HG02840 (cell line): Measurements from ENCODE around the gene CYP24A1.
"Not testable (repeated sequence)": the region's sequence is repeated elsewhere in the genome, so short reads cannot be mapped to it uniquely, and the experiment has no call there.

Experiments
- ATAC-seq: cut with Tn5 transposase; IDR thresholded peaks from one replicate; pipeline ENCODE4 v1.9.1; 2021; ENCODE audit warnings: mild to moderate bottlenecking, moderate library complexity, moderate number of reproducible peaks; ENCODE audit not compliant: unreplicated experiment, low FRiP score

CYP24A1 gene

DNA sequence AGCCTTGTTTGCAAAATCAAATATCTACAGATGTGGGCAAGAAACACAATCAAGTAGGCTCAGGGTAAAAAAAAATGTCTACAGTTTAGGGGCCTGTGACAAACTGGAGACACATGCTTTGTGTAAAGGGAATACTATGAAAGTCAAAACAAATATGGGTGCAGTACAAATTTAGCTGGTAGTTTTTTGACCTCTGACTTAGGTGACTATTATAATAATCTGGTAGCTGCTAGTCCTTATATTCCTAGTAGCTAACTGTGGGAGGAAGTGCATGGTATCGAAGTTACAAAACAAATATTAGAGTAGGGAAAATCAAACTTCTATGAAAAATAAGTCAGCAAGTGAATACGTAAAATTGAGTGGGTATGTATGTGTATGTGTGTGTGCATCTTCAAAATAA, 35.4 kb downstream of the CYP24A1 start:
- no peak for ATAC-seq

DNA sequence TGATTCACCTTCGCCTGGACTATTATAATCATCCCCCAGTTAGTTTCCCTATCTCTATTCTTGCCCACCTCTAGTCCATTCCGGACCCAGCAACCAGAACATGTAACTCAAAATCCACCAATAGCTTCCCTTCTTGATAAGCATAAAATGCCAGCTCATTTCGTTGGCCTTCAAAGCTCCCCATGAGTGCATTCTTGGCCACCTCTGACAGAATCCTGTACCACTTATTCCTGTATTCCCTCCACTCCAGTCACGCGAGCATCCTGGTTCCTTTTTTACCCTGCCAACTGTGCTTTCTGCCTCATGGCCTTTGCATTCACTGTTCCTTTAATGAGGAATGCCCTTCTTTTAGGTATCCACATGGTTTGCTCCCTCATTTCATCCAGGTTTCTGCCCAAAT, 36.7 kb downstream of the CYP24A1 start:
- ATAC-seq: no peak

DNA sequence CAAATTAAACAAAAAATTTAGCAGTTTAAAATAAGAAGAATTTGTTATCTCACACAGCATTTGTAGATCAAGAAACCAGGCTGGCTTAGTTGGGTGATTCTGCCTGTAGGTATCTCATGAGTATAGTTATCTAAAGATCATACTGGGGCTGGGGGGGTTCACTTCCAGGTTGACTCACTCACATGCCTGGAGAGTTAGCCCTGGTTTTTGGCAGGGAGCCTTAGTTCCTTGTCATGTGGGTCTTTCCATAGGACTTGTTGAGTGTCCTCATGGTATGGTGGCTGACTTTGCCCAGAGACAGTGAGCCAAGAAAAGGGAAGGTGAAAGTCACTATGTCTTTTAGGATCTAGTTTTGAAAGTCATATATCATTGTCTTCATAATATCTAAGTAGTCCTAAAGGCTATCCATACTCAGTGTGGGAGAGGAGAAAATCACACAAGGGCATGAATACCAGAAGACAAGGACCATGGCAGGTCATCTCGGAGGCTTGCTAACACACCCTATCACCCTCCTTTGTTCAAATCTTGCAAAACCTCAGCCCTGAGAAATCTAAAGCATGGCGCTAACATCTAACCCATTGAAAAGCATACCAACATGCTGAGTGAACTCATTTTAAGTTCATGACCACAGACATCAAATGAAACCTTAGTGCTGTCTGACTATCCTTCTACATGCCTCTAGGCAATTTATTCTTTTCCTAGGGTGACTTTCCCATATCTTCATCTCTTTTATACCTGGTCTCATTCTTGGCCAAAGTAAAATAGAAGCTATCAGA, 39.2 kb downstream of the CYP24A1 start:
- ATAC-seq: no peak

DNA sequence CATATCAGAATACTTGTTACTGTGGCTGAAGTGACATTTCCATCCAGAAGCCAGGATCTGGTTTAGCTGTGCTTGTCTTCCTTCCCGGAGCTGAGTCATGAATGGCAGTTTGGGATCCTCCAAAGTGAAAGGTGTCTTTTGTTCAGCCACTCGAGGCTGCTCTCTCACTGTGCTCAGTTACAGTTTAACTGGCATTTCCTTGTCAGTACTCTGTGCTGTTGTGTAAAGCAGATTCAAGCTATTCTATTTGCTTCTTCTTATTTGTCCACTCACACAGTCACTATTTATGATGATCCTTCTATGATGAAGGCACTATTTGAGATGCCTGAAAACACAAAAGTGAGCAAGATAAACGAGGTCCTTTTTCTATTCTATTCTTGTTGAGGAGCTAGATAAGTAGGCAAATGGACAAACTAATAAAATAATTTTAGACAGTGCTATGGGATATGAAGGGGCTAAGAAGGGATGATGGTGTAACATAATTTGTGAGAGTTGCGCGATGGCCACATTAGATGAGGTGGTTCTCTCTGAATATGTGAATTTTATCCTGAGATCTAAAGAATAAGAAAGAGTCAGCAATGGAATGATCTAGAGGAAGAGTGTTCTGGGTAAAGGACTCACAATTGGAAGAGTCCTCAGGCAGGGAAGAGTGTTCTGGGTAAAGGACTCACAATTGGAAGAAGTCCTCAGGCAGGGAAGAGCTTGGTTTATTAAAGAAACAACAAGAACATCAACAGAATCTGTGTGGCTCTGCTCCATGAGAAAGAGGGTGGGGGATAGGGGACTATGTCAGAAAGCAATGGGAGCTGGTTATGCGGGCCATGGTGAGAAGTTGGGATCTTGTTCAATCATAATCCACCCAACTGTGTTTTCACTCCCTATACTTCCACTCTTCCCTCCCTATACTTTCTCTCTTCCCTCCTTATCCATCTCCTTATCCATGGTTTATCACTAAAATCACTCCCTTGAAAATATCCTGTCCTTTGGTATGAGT, 40.1 kb downstream of the CYP24A1 start:
- ATAC-seq: no peak

DNA sequence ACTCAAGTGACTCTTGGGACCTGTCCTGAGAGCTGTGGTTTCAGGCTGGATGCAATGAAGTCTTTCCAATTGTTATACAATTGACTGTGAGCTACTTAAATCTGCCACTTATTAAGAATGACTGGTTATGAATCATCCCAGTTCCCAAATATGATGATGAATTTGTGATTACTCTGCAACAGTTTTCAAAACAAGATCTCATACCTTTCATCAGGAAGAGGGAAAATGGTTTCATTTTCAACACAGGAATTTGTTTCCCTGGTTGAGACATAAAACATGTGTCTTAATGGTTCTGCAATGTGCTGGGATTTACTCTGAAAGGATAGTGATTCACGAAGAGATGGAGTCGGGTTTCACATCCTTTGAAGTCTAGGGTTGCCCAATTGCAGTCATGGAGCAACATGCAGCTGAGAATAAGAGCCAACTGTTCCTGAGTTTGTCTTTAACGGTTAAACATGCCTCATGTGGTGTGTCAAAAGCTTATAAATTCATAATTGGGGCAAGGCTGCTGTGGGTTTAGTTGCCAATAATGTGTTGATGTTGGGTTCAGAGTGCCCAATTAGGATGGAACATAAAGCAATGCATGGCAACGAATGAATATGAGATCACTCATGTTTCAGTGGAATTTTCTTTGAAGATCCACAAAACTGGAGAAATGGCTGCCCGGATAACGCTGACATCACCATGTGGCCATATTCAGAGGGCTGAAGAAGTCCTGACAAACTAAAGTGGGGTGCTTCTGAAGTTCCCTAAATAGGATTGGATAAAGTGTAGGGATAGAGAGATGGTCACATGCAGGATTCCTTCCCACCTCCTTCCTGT, 41.0 kb downstream of the CYP24A1 start:
- no peak for ATAC-seq

DNA sequence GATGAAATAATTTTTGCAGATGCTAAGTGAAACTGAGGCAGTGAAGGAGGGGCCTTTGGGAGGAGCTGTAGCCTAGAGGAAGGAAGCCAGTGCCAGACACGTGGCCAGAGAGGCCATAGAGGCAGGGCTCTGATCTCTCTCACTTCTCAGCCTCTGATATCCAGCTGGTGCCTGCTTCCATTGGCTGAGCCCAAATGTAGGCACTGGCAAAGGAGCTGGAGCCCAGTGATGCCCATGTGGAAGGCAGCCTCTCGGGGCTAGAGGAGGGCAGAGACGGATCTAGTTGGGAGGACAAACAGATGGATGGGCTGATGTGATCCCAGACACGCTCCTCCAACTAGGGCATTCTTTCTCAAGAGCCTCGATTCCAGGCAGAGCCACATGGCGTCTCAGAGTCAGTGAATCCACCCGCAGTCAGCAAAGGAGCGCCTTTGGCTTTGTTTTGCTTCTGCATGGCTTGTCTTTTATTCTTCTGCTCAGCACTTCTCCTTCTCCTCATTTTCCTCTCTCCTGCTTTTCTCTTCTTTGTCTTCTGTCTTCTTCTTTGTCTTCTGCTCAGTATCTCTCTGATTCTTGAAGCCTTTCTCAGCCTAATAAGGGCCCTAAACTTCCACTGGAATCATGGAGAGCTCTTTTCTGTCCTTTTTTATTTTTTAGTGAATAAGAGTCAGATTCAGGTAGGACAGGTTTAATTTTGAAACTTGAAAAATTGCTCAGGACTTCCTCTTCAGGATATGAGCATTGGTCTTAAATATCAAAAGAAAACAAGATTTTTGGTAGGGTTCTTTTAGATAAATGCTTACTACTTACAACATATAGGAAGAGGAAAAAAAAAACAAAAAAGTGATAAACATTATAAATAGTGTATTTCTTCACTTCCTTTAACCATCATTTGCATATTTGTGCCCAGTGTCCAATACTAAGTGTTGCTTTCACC, 41.8 kb downstream of the CYP24A1 start:
- no peak for ATAC-seq

DNA sequence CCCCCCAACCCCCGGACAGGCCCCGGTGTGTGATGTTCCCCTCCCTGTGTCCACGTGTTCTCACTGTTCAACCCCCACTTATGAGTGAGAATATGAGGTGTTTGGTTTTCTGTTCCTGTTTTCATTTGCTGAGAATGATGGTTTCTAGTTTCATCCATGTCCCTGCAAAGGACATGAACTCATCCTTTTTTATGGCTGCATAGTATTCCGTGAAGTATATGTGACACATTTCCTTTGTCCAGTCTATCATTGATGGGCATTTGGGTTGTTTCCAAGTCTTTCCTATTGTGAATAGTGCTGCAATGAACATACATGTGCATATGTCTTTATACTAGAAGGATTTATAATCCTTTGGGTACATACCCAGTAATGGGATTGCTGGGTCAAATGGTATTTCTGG, 42.7 kb downstream of the CYP24A1 start:
- not testable (repeated sequence) for ATAC-seq

DNA sequence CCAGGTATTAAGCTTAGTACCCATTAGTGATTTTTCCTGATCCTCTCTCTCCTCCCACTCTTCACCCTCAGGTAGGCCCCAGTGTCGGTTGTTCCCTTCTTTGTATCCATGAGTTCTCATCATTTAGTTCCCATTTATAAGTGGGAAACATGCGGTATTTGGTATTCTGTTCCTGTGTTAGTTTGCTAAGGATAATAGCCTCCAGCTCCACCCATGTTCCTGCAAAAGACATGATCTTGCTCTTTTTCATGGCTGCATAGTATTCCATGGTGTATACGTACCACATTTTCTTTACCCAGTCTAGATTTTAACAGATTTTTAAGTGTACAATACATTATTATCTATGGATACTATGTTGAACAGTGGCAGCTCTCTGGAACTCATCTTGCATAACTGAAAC, 44.4 kb downstream of the CYP24A1 start:
- ATAC-seq: no peak

DNA sequence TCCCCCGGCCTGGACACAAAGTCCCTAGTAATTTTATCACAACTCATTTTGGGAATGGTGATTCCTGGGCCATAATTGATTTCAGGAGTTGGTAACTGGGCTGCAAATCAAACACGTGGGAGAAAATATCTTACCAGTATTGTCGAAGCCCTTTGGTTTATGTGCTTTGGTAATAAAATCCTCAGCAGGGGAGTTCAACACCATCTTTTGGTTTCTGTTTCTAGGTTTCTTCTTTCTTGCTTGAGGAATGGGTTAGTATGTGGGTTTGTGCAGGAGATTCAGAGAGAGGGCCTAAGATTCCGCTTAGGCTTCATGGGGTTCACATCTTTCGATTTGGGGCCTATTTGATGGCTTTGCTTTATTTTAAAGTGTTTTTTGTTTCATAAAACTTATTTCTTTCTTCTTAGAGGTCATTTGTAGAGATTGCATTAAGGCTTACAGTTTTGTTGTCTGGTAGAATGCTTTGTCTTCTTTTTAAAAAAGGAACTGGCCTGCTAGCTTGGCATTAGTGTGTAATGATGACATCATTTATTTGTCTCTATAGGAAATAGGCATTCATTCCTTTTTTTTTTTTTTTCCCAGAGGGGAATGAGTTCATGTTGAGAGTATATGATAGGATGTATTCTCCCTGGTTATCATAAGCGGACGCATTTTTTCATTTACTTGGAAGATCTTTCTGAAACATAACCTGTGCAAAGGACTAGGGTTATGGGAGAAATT, 45.8 kb downstream of the CYP24A1 start:
- ATAC-seq: no peak

DNA sequence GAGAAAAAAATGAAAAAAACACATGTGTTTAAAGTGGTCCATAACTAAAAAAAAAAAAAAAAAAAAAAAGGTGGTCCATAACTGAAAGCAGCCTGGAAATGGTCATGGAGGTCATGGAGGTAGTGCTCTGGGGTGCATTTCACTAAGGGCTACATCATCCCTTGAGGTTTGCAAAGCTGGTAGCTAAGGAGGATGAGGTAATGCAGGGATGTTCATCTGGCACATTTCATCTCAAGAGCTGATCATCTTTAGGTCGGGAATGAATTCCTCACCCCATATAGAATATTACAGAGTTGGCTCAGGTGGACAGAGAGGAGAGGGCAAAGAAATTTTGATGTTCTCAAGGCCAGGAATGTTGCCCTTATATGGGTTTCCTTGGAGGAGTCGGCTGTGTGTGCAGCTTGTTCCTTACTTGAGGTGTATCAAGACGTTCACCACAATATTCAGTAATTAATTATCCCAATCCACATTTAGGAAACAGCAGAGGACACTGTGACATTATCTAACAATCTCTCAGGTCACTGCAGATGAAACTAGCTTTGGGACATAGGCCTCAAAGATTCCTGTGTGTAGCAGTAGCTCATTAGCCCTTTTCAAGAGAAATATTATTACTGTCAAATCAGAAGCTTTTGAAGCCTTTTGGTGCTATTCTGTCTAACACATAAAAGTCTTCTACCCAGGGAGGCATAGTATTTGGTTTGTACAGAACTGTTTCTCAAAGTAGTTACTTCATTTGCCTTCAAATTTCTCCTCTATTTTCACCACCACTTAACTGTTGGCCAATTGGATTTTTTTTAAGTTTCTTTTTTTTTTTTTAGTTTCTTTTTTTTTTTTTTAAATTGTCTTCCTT, 46.8 kb downstream of the CYP24A1 start:
- no peak for ATAC-seq

DNA sequence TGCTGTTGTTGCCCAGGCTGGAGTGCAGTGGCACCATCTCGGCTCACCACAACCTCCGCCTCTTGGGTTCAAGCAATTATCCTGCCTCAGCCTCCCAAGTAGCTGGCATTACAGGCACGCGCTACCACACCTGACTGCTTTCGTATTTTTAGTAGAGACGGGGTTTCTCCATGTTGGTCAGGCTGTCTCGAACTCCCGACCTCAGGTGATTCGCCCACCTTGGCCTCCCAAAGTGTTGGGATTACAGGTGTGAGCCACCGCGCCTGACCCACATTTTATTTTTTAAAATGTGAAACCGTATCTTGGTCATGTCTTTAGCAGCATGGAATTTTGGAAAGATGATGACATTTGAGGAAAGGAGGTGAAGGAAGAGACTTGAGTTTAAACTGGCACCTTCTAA, 47.5 kb downstream of the CYP24A1 start:
- ATAC-seq: not testable (repeated sequence)

DNA sequence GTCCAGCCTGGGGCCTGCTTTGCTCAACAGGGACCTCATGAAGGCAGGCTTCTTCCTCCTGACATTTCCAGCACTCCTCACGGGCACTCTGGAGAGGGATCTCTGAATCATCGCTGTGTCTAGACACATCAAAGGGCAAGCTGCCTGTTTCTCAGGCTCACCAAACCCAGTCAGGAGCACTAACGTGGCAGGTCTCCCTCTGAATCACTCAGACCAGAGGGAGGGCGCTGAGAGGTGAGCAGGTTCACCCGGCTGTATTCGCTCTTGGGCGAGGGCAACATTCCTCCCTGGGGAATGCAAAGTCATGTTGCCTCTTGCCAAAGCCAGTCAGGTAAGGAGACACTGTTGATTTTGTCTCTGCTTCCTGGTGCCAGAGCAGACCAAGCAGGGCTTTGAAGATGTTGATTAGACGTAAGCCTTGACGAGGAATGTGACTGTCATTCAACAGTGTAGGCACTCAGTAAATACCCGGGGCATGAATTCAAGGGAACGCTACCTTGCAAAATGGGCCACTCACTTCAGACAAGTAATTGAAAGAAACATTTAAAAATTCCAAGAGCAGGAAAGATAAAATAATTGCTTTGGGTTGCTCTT, 50.1 kb downstream of the CYP24A1 start:
- ATAC-seq: no peak

DNA sequence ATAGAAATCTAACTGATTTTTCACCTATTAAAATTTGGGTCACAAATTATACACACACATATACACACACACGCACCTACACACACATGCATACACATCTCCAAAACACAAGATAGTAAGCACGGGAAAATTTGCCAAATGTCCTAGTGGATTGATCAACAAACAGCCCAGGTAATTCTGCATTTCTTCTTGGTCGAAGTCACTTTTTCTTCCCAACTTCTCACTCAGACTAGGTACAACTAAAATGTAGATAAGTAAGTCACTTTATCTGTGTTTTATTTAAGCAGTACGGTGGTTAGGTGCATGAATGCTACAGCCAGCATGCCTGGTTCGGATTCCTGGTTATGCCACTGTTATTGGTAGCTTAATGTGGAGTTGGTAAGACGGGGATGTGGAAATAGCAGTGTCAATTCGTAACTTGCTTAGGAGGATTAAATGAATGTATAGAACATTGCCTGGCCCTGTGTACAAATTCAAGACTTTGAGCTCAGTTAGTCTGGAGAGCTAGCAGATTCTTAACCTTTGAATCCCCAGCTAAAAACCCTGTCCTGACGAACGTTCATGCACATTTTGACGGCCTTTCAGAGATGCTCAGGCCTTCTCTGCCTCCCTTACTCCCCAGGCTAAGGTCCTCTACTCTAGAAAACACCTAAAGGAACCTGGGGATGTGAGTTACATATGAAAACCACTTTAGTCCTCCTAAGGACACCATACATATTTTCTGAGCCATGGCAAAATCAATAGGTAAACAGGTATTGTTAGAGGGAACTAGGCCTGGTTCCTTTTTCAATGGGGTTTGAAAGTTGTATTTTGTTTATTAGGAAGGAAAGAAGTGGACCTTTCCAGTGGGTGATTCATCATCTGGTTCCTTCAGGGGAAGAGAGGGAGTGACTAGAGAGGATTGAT, 50.9 kb downstream of the CYP24A1 start:
- ATAC-seq: no peak

DNA sequence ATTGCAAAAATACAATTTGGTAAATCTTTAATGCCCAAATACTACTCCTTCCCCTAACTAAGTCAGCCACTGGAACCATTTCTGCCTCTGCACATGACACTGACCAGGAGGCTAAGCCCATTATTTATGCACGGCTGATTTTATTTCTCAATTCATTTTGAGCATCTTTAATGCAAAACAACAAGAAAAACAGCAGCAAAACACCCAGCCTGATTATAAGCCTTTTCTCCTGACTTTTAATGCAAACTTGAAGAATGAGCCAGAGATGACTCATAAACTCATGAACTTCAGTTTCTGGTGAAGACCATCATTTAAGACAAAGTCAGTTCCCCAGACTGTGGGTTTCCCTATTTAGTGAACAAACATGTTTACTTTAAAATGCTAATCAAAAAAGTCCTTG, 51.6 kb downstream of the CYP24A1 start:
- ATAC-seq: no peak

DNA sequence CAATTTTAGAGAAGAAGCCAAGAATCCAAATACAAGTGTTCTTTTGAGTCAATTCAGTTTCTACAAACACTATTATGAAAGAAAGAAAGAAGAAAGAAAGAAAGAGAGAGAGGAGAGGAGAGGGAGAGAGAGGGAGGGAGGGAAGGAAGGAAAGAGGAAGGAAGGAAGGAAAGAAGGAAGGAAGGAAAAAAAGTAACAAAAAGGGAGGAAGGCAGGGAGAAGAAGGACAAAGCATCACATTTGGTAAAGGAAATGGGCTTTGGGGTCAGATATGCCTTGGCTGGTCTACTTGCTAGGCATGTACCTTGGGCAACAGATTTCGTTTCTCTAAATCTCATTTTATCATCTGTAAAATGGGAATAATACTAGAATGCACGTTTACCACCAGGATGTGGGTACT, 54.0 kb downstream of the CYP24A1 start:
- no peak for ATAC-seq

DNA sequence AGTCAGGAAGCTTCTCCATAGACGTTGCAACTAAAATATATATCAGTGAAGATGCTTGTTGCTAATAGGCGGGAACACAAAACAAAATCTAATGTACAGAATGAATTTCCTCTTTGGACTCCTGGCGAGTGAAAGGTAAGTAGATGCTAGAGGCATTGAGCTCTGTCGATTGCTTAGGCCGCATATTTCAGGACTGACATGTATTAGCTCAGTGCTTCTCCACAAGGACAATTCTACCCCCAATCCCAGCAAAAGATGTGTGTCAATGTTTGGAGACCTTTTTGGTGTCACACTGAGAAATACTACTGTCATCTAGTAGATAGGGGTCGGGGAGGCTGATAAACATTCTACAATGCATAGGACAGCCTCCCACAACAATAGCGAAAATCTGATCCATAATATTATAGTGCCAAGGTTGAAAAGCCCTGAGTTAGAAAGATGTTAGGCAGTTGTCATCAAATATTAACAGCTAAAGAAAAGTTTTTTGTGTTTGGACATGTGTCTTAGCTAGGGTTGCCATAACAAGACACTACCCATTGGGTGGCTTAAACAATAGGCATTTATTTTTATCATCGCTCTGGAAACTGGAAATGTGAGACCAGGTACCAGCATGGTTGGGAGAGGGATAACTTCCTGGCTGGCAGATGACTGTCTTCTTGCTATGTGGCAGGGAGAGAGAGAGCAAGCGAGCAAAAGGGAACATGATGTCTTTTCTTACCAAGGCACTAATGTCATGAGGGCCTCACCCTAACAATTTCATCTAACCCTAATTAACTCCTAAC, 55.4 kb downstream of the CYP24A1 start:
- no peak for ATAC-seq
